Activated naive CD8-positive, alpha-beta T cell treated with anti-CD3 and anti-CD28 coated beads, Interleukin-2, amount 50 U/mL, for 24 hours (primary cell): ENCODE data around the gene ATXN7L3B.

Experiments used
- ATAC-seq: fragments of 150-1000 bp; cut with Tn5 transposase; one replicate; pipeline ENCODE4 v1.10.0; 2021
- DNase-seq: peaks from one replicate; pipeline ENCODE4 v3.0.0; 2021
- H3K27ac Mint-ChIP-seq: one replicate; pipeline ENCODE4 v1.8.0; 2021; ENCODE audit warnings: mild to moderate bottlenecking, mixed read lengths
- H3K27me3 Mint-ChIP-seq: one replicate; pipeline ENCODE4 v1.8.0; 2021; ENCODE audit warnings: mixed read lengths
- H3K36me3 Mint-ChIP-seq: one replicate; pipeline ENCODE4 v1.8.0; 2021; ENCODE audit warnings: low read depth, mixed read lengths
- H3K4me1 Mint-ChIP-seq: one replicate; pipeline ENCODE4 v1.8.0; 2021; ENCODE audit warnings: mixed read lengths
- H3K4me3 Mint-ChIP-seq: one replicate; pipeline ENCODE4 v1.8.0; 2021; ENCODE audit warnings: mild to moderate bottlenecking, moderate library complexity, mixed read lengths
- H3K9me3 Mint-ChIP-seq: one replicate; pipeline ENCODE4 v1.8.0; 2021; ENCODE audit warnings: mixed read lengths

Gene ATXN7L3B

DNA sequence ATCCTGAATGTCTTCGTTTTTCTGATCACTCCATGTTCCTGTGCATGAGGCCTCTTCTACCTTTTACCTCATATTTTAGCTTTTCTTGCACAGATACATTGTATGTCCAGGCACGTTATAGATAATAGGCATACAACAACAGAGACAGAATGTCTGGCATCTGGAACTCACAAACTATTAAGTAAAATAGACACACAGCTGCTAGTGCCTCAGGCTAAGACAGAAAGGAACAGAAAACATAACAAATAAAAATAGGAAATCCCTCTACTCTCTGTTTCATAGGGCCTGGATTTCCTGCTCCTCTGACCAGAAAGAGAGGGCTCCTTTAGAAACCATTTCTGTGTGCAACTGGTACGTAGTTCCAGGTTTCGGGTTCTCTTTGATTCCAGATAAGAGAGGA is 48.6 kb downstream of the ATXN7L3B start:
- H3K27me3 Mint-ChIP-seq, result no peaks in the 10 kb centered on the region
- DNase-seq (no peak), ATAC-seq (no peak)
- no peak overlapping the region for H3K4me3 Mint-ChIP-seq
- H3K4me1 Mint-ChIP-seq, result no peaks in the 10 kb centered on the region
- no peaks in the 10 kb centered on the region for H3K9me3 Mint-ChIP-seq
- H3K36me3 Mint-ChIP-seq, result no peaks in the 10 kb centered on the region
- H3K27ac Mint-ChIP-seq, result no peak overlapping the region
